IMR-90 (cell line): ENCODE results near the gene INO80B. TPM values are rescaled to one million over a fixed set of nuclear protein-coding genes. Genes with fewer than 3 reads are reported as not detected.

Experiments used
- ATAC-seq: fragments of 200-7000 bp; cut with Tn5 transposase; 2 replicates; pipeline ENCODE4 v1.9.1; 2020; ENCODE audit warnings: low read depth, mild to moderate bottlenecking, moderate library complexity
- BruUV-seq: library from RNA; stranded (reverse); fragments of 400-500 nt; replicated peaks from 2 replicates; lab custom pipeline; 2021; lab: Mats Ljungman, UMichigan
- CTCF ChIA-PET: fragments of 300-600 bp; formaldehyde crosslinking; extraction: SDS; loops from one replicate; lab custom pipeline; 2021; ENCODE audit warnings: antibody characterized with exemption; lab: Yijun Ruan, JAX
- POLR2A ChIA-PET: fragments of 300-600 bp; sonication (Branson Sonifier 250); formaldehyde crosslinking; loops from one replicate; lab custom pipeline; 2022; ENCODE audit warnings: antibody characterized with exemption; ENCODE audit not compliant: unreplicated experiment; lab: Charles Lee
- DNase-seq: peaks from one replicate; pipeline ENCODE4 v3.0.0; 2013
- H2AFZ ChIP-seq: replicated peaks from 2 replicates; pipeline ENCODE3; 2013; ENCODE audit warnings: low read length, mild to moderate bottlenecking; ENCODE audit not compliant: poor library complexity
- H2AK5ac ChIP-seq: 2 replicates; pipeline ENCODE4 v1.6.1; 2013; ENCODE audit warnings: low read depth, low read length, inconsistent platforms
- H2AK9ac ChIP-seq: replicated peaks from 2 replicates; pipeline ENCODE3; 2013; ENCODE audit warnings: mild to moderate bottlenecking, low read depth, low read length, moderate library complexity; ENCODE audit not compliant: poor library complexity
- H2BK120ac ChIP-seq: 2 replicates; pipeline ENCODE4 v1.6.1; 2013; ENCODE audit warnings: low read depth, low read length, inconsistent platforms
- H2BK15ac ChIP-seq: 3 replicates; pipeline ENCODE4 v1.6.1; 2013; ENCODE audit warnings: low read depth, low read length, inconsistent platforms
- H2BK20ac ChIP-seq: 2 replicates; pipeline ENCODE4 v1.6.1; 2013; ENCODE audit warnings: low read depth, mild to moderate bottlenecking, inconsistent platforms, low read length, moderate library complexity
- H2BK5ac ChIP-seq: 2 replicates; pipeline ENCODE4 v1.6.1; 2013; ENCODE audit warnings: mild to moderate bottlenecking, low read depth, low read length, inconsistent platforms; ENCODE audit not compliant: poor library complexity, severe bottlenecking
- H3K14ac ChIP-seq: replicated peaks from 2 replicates; pipeline ENCODE4 v1.6.1; 2013; ENCODE audit warnings: low read depth, low read length, inconsistent platforms
- H3K18ac ChIP-seq: 2 replicates; pipeline ENCODE4 v1.6.1; 2013; ENCODE audit warnings: low read depth, low read length, control low read depth
- H3K23ac ChIP-seq: 2 replicates; pipeline ENCODE4 v1.6.1; 2013; ENCODE audit warnings: low read depth, low read length, inconsistent platforms
- H3K27ac ChIP-seq: 2 replicates; pipeline ENCODE4 v1.5.1; 2013; ENCODE audit warnings: mild to moderate bottlenecking, control low read depth, low read length; ENCODE audit not compliant: insufficient read depth
- H3K27me3 ChIP-seq: 2 replicates; pipeline ENCODE4 v1.6.1; 2013; ENCODE audit warnings: low read length; ENCODE audit not compliant: control insufficient read depth, insufficient read depth
- H3K36me3 ChIP-seq: 2 replicates; pipeline ENCODE4 v1.6.1; 2013; ENCODE audit warnings: low read length, mixed read lengths; ENCODE audit not compliant: control insufficient read depth, insufficient read depth
- H3K4ac ChIP-seq: 2 replicates; pipeline ENCODE4 v1.6.1; 2013; ENCODE audit warnings: low read depth, low read length, inconsistent platforms
- H3K4me1 ChIP-seq: 2 replicates; pipeline ENCODE4 v1.6.1; 2013; ENCODE audit warnings: low read length, mixed read lengths; ENCODE audit not compliant: control insufficient read depth, insufficient read depth
- H3K4me2 ChIP-seq: 2 replicates; pipeline ENCODE4 v1.6.1; 2013; ENCODE audit warnings: low read depth, mild to moderate bottlenecking, control low read depth, low read length, moderate library complexity
- H3K4me3 ChIP-seq: 2 replicates; pipeline ENCODE4 v1.5.1; 2013; ENCODE audit warnings: low read depth, mild to moderate bottlenecking, control low read depth, low read length, moderate library complexity; ENCODE audit not compliant: insufficient read depth
- H3K56ac ChIP-seq: 2 replicates; pipeline ENCODE4 v1.6.1; 2013; ENCODE audit warnings: low read length, inconsistent platforms; ENCODE audit not compliant: insufficient read depth; ENCODE audit errors: extremely low read depth
- H3K79me1 ChIP-seq, 2 experiments: 2 replicates each; pipeline ENCODE4 v1.6.1; 2013; ENCODE audit warnings: low read length in 2 of 2, inconsistent platforms in 1 of 2, low read depth in 1 of 2
- H3K9ac ChIP-seq: 2 replicates; pipeline ENCODE4 v1.6.1; 2013; ENCODE audit warnings: low read depth, low read length, control low read depth
- H3K9me1 ChIP-seq: 2 replicates; pipeline ENCODE4 v1.6.1; 2013; ENCODE audit warnings: low read length, inconsistent platforms; ENCODE audit not compliant: insufficient read depth
- H3K9me3 ChIP-seq: 2 replicates; pipeline ENCODE4 v1.6.1; 2013; ENCODE audit warnings: low read length; ENCODE audit not compliant: control insufficient read depth, insufficient read depth
- H4K20me1 ChIP-seq: 2 replicates; pipeline ENCODE4 v1.6.1; 2013; ENCODE audit warnings: low read length, inconsistent platforms; ENCODE audit not compliant: insufficient read depth
- H4K5ac ChIP-seq: 2 replicates; pipeline ENCODE4 v1.6.1; 2013; ENCODE audit warnings: mild to moderate bottlenecking, low read depth, low read length, control low read depth
- H4K8ac ChIP-seq, 2 experiments: 2 replicates each; pipeline ENCODE4 v1.6.1; 2013; ENCODE audit warnings: low read depth in 2 of 2, low read length in 2 of 2, control low read depth in 1 of 2, inconsistent platforms in 1 of 2
- H4K91ac ChIP-seq: 2 replicates; pipeline ENCODE4 v1.6.1; 2013; ENCODE audit warnings: low read depth, low read length, inconsistent platforms; ENCODE audit not compliant: insufficient read depth
- BHLHE40 ChIP-seq: fragments of 150-350 bp; IDR thresholded peaks from 2 replicates; pipeline ENCODE4 v1.6.1; 2016; ENCODE audit warnings: mild to moderate bottlenecking, low read depth, low read length
- CEBPB ChIP-seq: IDR thresholded peaks from 2 replicates; pipeline ENCODE4 v1.6.1; 2012; ENCODE audit warnings: low read depth, low read length, improper control_type of control experiment
- CHD1 ChIP-seq: IDR thresholded peaks from 2 replicates; pipeline ENCODE4 v1.6.1; 2012; ENCODE audit warnings: low read depth, low read length, improper control_type of control experiment
- ELK1 ChIP-seq: fragments of 150-350 bp; IDR thresholded peaks from 2 replicates; pipeline ENCODE4 v1.6.1; 2016; ENCODE audit warnings: low read depth, mild to moderate bottlenecking, low read length, moderate library complexity, borderline replicate concordance
- FOS ChIP-seq: fragments of 150-350 bp; IDR thresholded peaks from 2 replicates; pipeline ENCODE4 v1.6.1; 2016; ENCODE audit warnings: low read depth, low read length
- MAFK ChIP-seq: IDR thresholded peaks from 2 replicates; pipeline ENCODE4 v1.6.1; 2012; ENCODE audit warnings: low read depth, low read length, improper control_type of control experiment
- MAZ ChIP-seq: IDR thresholded peaks from 2 replicates; pipeline ENCODE4 v1.6.1; 2012; ENCODE audit warnings: low read depth, mild to moderate bottlenecking, low read length, improper control_type of control experiment, moderate library complexity, borderline replicate concordance
- MXI1 ChIP-seq: IDR thresholded peaks from 2 replicates; pipeline ENCODE4 v1.6.1; 2012; ENCODE audit warnings: low read depth, mild to moderate bottlenecking, low read length, moderate library complexity, borderline replicate concordance
- NFE2L2 ChIP-seq: fragments of 150-350 bp; IDR thresholded peaks from 2 replicates; pipeline ENCODE4 v1.6.1; 2016; ENCODE audit warnings: low read depth, mild to moderate bottlenecking, low read length
- POLR2A ChIP-seq: IDR thresholded peaks from 2 replicates; pipeline ENCODE4 v1.6.1; 2012; ENCODE audit warnings: mild to moderate bottlenecking, low read depth, low read length
- RAD21 ChIP-seq: IDR thresholded peaks from 2 replicates; pipeline ENCODE4 v1.6.1; 2012; ENCODE audit warnings: low read length, improper control_type of control experiment
- RCOR1 ChIP-seq: IDR thresholded peaks from 2 replicates; pipeline ENCODE4 v1.6.1; 2012; ENCODE audit warnings: mild to moderate bottlenecking, low read length, improper control_type of control experiment; ENCODE audit not compliant: insufficient replicate concordance
- RFX5 ChIP-seq: IDR thresholded peaks from 2 replicates; pipeline ENCODE4 v1.8.0; 2012; ENCODE audit warnings: low read depth, mild to moderate bottlenecking, low read length, moderate library complexity
- SMC3 ChIP-seq: fragments of 150-350 bp; IDR thresholded peaks from 2 replicates; pipeline ENCODE4 v1.6.1; 2016; ENCODE audit warnings: low read depth, mild to moderate bottlenecking, antibody characterized with exemption, low read length, moderate library complexity
- USF2 ChIP-seq: fragments of 150-350 bp; IDR thresholded peaks from 2 replicates; pipeline ENCODE4 v1.6.1; 2017; ENCODE audit warnings: mild to moderate bottlenecking, antibody characterized with exemption, low read length, low read depth
- WGBS, 2 experiments: methylation state at CpG; one replicate each; pipeline versions ENCODE4 v1.1.5 to v1.1.7; 2013; ENCODE audit warnings: missing lambda C conversion rate in 2 of 2; ENCODE audit not compliant: insufficient read length in 1 of 2; ENCODE audit errors: extremely low coverage in 2 of 2; 5-methylcytosine and 5-hydroxymethylcytosine counted together
- dilution Hi-C: fragments of 300-500 bp; cut with HindIII; formaldehyde crosslinking; loops from one replicate; pipeline ENCODE4 v1.14.3; 2018; ENCODE audit warnings: low sequenced_read_pairs; ENCODE audit not compliant: unreplicated experiment
- in situ Hi-C: fragments of 300-500 bp; cut with MboI; formaldehyde crosslinking; loops from 3 replicates; pipeline ENCODE4 v1.14.3; 2019; ENCODE audit warnings: low sequenced_read_pairs, inconsistent platforms, mixed read lengths
- intact Hi-C: fragments of 100-400 bp; cut with micrococcal nuclease; formaldehyde crosslinking; loops from 2 replicates; pipeline ENCODE4 v1.10.0; 2022
- polyA plus RNA-seq, 3 experiments: library from polyadenylated mRNA; depleted of rRNA; stranded (reverse); fragments of >200 nt; gene quantifications; 2 replicates each; pipeline ENCODE4 v1.2.3, GENCODE V29; 2012; ENCODE audit warnings: low replicate concordance in 1 of 3
- total RNA-seq: library from RNA; depleted of rRNA; stranded (reverse); fragments of >200 nt; gene quantifications from 2 replicates; pipeline ENCODE4 v1.2.3, GENCODE V29; 2012
- TF ChIP-seq, protein P1 (sequence below): conservative IDR thresholded peaks from 2 replicates; pipeline ENCODE4 v1.5.1; 2012; ENCODE audit warnings: mild to moderate bottlenecking, low read depth, low read length, improper control_type of control experiment

INO80B gene
- total and polyA plus RNA-seq, 2 of the 4 experiments (the other 2 are of a cell fraction) = 4.5 to 10.5 TPM

DNA sequence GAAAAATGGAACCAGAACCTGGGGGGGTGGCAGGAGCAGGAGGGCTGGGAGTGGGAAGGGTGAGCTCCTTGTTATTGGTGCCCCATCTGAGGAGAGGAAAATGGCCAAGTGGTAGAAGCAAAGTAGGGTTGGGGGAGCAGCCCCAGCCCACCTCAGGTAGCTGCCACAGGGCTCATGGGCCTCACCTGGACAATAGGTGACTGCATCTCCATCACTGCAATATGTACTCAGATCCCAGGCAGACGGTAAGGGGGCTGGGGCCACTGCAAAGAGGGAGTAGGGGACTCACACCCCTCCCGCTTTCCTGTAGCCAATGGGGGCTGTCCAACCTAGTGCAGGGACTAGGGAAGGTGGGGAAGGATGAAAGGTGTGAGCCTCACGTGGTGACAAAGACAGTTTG, 37.7 kb upstream of the INO80B start:
- in situ Hi-C loops (no loop called here), intact Hi-C loops (no loop called here), dilution Hi-C loops (no loop called here)
- H3K14ac ChIP-seq = no peak overlapping the region
- ChIA-PET POLR2A (no interaction called here), CTCF (no interaction called here)
- H3K27me3 ChIP-seq = peaks cover 29% of the 10 kb centered on the region
- no peak overlapping the region for H4K5ac ChIP-seq
- no peak overlapping the region for H2BK20ac ChIP-seq
- no peak overlapping the region for H2AFZ ChIP-seq
- no peak overlapping the region for H3K4ac ChIP-seq
- peaks cover 0 to 2% of the 10 kb centered on the region in 2 experiments; a peak in 1 of 4 replicates for H3K79me1 ChIP-seq
- no peaks in the 10 kb centered on the region for H4K20me1 ChIP-seq
- no peak overlapping the region for H4K8ac ChIP-seq
- no peak overlapping the region for H3K23ac ChIP-seq
- DNase-seq (no peak), ATAC-seq (no peak)
- no peak overlapping the region for H3K9ac ChIP-seq
- H3K27ac ChIP-seq = no peak overlapping the region
- no peak overlapping the region for H4K91ac ChIP-seq
- H3K56ac ChIP-seq = no peak overlapping the region
- H3K18ac ChIP-seq = no peak overlapping the region
- WGBS, 2 experiments = 83% methylated on average over 1 of the region's 3 CpGs; no CpG with 5 or more reads in 1 of the 2 experiments
- H2BK120ac ChIP-seq = no peak overlapping the region
- no peak overlapping the region for H3K4me2 ChIP-seq
- no peak overlapping the region for H2AK9ac ChIP-seq
- no peak overlapping the region for H2BK5ac ChIP-seq
- BruUV-seq = no TSS peak
- H3K36me3 ChIP-seq = no peaks in the 10 kb centered on the region
- H3K4me1 ChIP-seq = peaks cover 2% of the 10 kb centered on the region
- H3K9me1 ChIP-seq = peaks cover 4% of the 10 kb centered on the region
- H2BK15ac ChIP-seq = no peak overlapping the region
- H3K9me3 ChIP-seq = no peaks in the 10 kb centered on the region
- no peak for TF ChIP-seq ELK1
- TF ChIP-seq RFX5 = no peak
- no peak for TF ChIP-seq USF2
- TF ChIP-seq CEBPB = no peak
- no peak for TF ChIP-seq SMC3
- TF ChIP-seq MAFK = no peak
- TF ChIP-seq NFE2L2 = no peak
- no peak for TF ChIP-seq BHLHE40
- TF ChIP-seq POLR2A = no peak
- TF ChIP-seq, protein P1, sequence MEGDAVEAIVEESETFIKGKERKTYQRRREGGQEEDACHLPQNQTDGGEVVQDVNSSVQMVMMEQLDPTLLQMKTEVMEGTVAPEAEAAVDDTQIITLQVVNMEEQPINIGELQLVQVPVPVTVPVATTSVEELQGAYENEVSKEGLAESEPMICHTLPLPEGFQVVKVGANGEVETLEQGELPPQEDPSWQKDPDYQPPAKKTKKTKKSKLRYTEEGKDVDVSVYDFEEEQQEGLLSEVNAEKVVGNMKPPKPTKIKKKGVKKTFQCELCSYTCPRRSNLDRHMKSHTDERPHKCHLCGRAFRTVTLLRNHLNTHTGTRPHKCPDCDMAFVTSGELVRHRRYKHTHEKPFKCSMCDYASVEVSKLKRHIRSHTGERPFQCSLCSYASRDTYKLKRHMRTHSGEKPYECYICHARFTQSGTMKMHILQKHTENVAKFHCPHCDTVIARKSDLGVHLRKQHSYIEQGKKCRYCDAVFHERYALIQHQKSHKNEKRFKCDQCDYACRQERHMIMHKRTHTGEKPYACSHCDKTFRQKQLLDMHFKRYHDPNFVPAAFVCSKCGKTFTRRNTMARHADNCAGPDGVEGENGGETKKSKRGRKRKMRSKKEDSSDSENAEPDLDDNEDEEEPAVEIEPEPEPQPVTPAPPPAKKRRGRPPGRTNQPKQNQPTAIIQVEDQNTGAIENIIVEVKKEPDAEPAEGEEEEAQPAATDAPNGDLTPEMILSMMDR = no peak
- TF ChIP-seq MAZ = no peak
- no peak for TF ChIP-seq MXI1
- no peak for TF ChIP-seq RCOR1
- TF ChIP-seq RAD21 = no peak
- TF ChIP-seq FOS = no peak
- no peak for TF ChIP-seq CHD1
- no peak overlapping the region for H2AK5ac ChIP-seq
- H3K4me3 ChIP-seq = no peak overlapping the region
